Right cardiac atrium (tissue), 5 donors: Measurements from ENCODE around the gene SLC6A5. TPM values are rescaled to one million over a fixed set of nuclear protein-coding genes. Genes with fewer than 3 reads are reported as not detected.

Experiments used
- ATAC-seq, 2 donors: fragments of 200-7000 bp; cut with Tn5 transposase; one replicate each; pipeline versions ENCODE4 v1.8.0 to v1.9.1; 2020; ENCODE audit warnings: moderate library complexity in 2 of 2, mild to moderate bottlenecking in 1 of 2
- DNase-seq, 3 donors: peaks; one replicate each; pipeline ENCODE4 v3.0.0-alpha.2; 2020
- H3K27ac ChIP-seq: one replicate; pipeline ENCODE4 v1.5.1; 2013; ENCODE audit warnings: mild to moderate bottlenecking, low read length, control low read depth, moderate library complexity
- H3K27me3 ChIP-seq: one replicate; pipeline ENCODE4 v1.6.1; 2013; ENCODE audit not compliant: control insufficient read depth, insufficient read depth
- H3K4me1 ChIP-seq: one replicate; pipeline ENCODE4 v1.6.1; 2013; ENCODE audit warnings: low read length; ENCODE audit not compliant: control insufficient read depth, insufficient read depth
- H3K4me3 ChIP-seq: one replicate; pipeline ENCODE4 v1.5.1; 2013; ENCODE audit warnings: low read length, control low read depth
- H3K9me3 ChIP-seq: one replicate; pipeline ENCODE4 v1.6.1; 2013; ENCODE audit warnings: low read length; ENCODE audit not compliant: control insufficient read depth
- WGBS: extraction: QIAGEN DNeasy Blood & Tissue Kit; methylation state at CpG from one replicate; pipeline ENCODE4 v1.1.7; 2013; 5-methylcytosine and 5-hydroxymethylcytosine counted together
- intact Hi-C, 4 donors: fragments of 100-400 bp; cut with DNase I; formaldehyde crosslinking; loops; one replicate each; pipeline versions ENCODE4 v1.11.0 to v1.14.0; 2022 to 2023
- polyA plus RNA-seq: library from polyadenylated mRNA; stranded (reverse); fragments of 200-250 nt; gene quantifications from one replicate; pipeline ENCODE4 v1.2.3, GENCODE V29; 2013
- total RNA-seq, 4 donors: library from RNA; stranded (reverse); fragmentation: NEBNext Ultra II Directional; extraction: Animal tissue kit (Norgen Biotek cat#: 25700); gene quantifications; one replicate each; pipeline ENCODE4 v1.2.1, GENCODE V29; 2021
- donor health status: healthy with polysubstance abuse.
- donor health status: DM: no; HTN: yes; CAD: no.
- donor health status: DM: no; HTN: no; CAD: no.
- donor health status: DM: no; HTN: yes; CAD: no; lungs with severe emphysema.
- donor health status: DM: yes; HTN: yes; CAD: no.

Gene SLC6A5
- total and polyA plus RNA-seq, 5 donors: not detected

- Histone ChIP-seq H3K4me1 (no peaks in the 10 kb centered on the region), H3K27ac (no peak overlapping the region), H3K4me3 (no peak overlapping the region), H3K27me3 (no peaks in the 10 kb centered on the region), H3K9me3 (no peaks in the 10 kb centered on the region)
- DNase-seq (no peak), ATAC-seq (no peak)
- intact Hi-C loops: no loop called here
- WGBS: 2% methylated on average over 41 of the region's 41 CpGs
These were observed 2.2 kb upstream of the SLC6A5 start for GRCh38 chr11:20597154-20597679.

GRCh38 chr11:20597680-20598484 lies 1.5 kb upstream of the SLC6A5 start:
- intact Hi-C loops: no loop called here
- Histone ChIP-seq H3K27me3 (no peaks in the 10 kb centered on the region), H3K4me3 (no peak overlapping the region), H3K9me3 (no peaks in the 10 kb centered on the region), H3K4me1 (no peaks in the 10 kb centered on the region), H3K27ac (no peak overlapping the region)
- WGBS: 2% methylated on average over 48 of the region's 48 CpGs
- no peak for ATAC-seq
- no peak for DNase-seq

DNA sequence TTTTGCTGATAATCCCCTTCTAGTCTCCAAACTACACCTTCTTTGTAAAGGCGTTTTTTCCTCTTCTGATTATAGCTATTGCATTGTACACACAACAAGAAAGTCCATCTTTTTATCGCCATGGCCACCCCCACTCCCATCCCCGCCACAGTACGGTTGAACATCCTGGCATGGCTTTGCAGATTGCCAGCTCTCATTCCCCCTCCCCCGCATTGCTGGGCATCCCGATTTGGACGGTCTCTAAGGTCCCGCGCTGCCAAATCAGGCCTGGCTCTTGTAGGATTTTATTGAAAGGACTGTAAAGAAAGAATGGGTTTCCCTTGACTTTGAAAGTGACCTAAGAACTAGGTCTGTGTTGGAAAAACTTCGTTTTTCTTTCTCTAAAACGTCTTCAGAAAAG lies 916 bp upstream of the SLC6A5 start:
- intact Hi-C loops: no loop called here
- Histone ChIP-seq H3K9me3 (no peaks in the 10 kb centered on the region), H3K27me3 (no peaks in the 10 kb centered on the region), H3K27ac (no peak overlapping the region), H3K4me1 (no peaks in the 10 kb centered on the region), H3K4me3 (no peak overlapping the region)
- WGBS: 3% methylated on average over 11 of the region's 11 CpGs
- ATAC-seq (no peak), DNase-seq (no peak)

DNA sequence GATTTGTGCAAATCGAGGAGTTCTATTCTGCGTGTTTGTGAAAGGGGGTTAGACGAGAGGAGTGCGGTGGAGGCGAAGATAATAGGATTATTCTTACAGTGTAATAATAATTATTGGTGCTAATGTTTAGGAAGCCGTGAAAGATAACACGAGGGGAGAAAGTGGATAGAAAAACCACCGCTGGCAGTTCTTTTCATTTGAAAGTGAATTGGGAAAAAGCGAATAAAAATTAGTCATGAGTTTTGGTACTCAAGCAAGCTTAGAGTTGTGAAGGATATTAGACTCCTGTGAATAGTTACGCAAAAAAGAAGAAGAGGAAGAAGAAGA lies 575 bp downstream of the SLC6A5 start:
- Histone ChIP-seq H3K27ac (no peak overlapping the region), H3K9me3 (no peaks in the 10 kb centered on the region), H3K27me3 (no peaks in the 10 kb centered on the region), H3K4me3 (no peak overlapping the region), H3K4me1 (no peaks in the 10 kb centered on the region)
- 12% methylated on average over 10 of the region's 10 CpGs for WGBS
- no peak for DNase-seq
- no peak for ATAC-seq
- intact Hi-C loops: no loop called here

DNA sequence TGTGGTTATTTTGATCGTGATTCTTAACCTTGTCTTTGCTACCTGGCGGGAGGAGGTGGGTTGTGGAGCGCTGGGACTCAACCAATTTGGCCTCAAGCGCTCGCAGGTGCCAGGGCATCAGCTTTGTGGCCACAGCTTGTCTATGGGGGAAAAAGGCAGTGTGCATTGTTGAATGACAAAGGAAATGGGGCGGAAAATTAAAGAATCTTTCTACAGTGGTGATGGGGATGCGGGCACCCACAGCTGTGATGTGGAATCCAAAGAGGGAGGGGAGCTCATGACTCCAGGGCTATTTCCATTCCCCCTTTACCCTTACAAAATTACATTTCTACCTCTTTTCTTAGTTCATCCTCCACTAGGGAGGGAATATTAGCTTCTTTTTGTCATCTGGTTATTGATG lies 1.1 kb downstream of the SLC6A5 start:
- Histone ChIP-seq H3K27me3 (no peaks in the 10 kb centered on the region), H3K27ac (no peak overlapping the region), H3K9me3 (no peaks in the 10 kb centered on the region), H3K4me1 (no peaks in the 10 kb centered on the region), H3K4me3 (no peak overlapping the region)
- intact Hi-C loops: no loop called here
- WGBS: 8% methylated on average over 7 of the region's 7 CpGs
- ATAC-seq (no peak), DNase-seq (no peak)

- WGBS: 3% methylated on average over 63 of the region's 63 CpGs
- no peak for ATAC-seq
- Histone ChIP-seq H3K27me3 (no peaks in the 10 kb centered on the region), H3K9me3 (no peaks in the 10 kb centered on the region), H3K4me3 (no peak overlapping the region), H3K27ac (no peak overlapping the region), H3K4me1 (no peaks in the 10 kb centered on the region)
- intact Hi-C loops: no loop called here
- no peak for DNase-seq
These were observed 2.0 kb downstream of the SLC6A5 start for GRCh38 chr11:20601221-20601914.

DNA sequence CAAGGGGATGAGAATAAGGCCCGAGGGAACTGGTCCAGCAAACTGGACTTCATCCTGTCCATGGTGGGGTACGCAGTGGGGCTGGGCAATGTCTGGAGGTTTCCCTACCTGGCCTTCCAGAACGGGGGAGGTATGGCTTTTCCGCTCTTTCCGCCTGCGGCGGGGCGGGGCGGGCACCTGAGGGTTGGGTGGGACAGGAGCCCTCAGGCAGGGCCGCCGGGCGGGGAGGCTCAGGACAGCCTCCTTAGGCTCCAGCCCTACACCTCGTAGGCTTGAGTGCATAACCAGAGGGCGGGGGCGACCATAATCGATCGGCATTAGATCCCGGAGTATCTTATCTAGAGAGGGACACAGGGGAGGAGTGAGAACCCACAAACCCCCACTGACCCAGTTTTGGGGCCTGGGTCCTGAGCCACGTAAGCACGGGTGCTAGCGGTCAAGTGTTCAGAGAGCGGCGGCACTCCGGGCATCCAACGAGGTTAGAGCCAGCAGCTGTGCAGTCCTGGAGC lies 4.9 kb downstream of the SLC6A5 start:
- H3K27ac ChIP-seq: no peak overlapping the region
- no peaks in the 10 kb centered on the region for H3K4me1 ChIP-seq
- ATAC-seq (no peak), DNase-seq (no peak)
- WGBS: 7% methylated on average over 25 of the region's 25 CpGs
- intact Hi-C loops: no loop called here
- no peaks in the 10 kb centered on the region for H3K27me3 ChIP-seq
- no peak overlapping the region for H3K4me3 ChIP-seq
- no peaks in the 10 kb centered on the region for H3K9me3 ChIP-seq

- Histone ChIP-seq H3K27ac (no peak overlapping the region), H3K27me3 (no peaks in the 10 kb centered on the region), H3K4me3 (no peak overlapping the region), H3K4me1 (no peaks in the 10 kb centered on the region), H3K9me3 (no peaks in the 10 kb centered on the region)
- intact Hi-C loops: no loop called here
- ATAC-seq (no peak), DNase-seq (no peak)
- 9% methylated on average over 27 of the region's 27 CpGs for whole genome bisulfite sequencing
These were observed 5.6 kb downstream of the SLC6A5 start for GRCh38 chr11:20604864-20605601.

DNA sequence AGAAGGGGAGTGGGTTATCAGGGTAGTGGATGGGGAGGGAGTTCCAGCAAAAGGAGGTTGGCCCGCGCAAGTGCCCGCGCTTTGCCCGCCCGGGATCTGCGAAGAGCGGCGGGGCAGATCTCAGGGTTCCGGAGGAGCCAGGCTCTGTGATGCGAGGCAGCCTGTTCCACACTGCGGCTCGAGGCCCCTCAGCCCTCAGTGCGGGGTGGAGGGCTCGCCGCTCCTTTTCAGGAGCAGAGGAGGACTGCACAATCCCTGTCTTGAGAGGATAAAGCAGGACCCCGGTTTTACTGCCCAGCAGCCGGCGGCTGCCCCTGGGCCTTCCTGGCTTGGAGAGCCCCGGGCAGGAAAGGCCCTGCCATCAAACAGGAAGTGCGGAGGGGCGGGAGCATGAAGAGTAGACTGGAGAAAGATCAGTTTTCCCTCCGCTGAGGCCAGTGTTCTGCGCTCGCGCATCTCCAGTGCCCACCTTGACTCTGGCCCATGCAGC lies 6.2 kb downstream of the SLC6A5 start:
- ATAC-seq (no peak), DNase-seq (no peak)
- 6% methylated on average over 26 of the region's 26 CpGs for WGBS
- Histone ChIP-seq H3K27me3 (no peaks in the 10 kb centered on the region), H3K9me3 (no peaks in the 10 kb centered on the region), H3K27ac (no peak overlapping the region), H3K4me3 (no peak overlapping the region), H3K4me1 (no peaks in the 10 kb centered on the region)
- intact Hi-C loops: no loop called here

DNA sequence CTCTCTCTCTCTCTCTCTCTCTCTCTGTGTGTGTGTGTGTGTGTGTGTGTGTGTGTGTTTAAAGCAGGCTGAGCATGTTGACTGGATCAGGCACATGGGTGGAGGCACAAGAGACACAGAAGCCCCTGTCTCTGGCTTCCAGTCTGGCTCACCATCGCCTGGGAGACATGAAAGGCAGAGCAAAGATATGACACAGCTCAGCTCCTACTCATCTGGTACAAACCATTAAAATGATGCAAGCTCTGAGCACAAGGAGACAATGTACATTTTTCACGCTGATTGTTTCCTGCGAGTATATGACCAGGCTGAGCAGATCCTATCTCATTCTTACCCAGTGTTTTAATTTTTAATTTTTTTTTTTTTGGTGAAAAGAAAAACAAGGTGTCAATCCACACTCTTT lies 9.5 kb downstream of the SLC6A5 start:
- ATAC-seq: no peak
- Histone ChIP-seq H3K4me1 (no peaks in the 10 kb centered on the region), H3K4me3 (no peak overlapping the region), H3K9me3 (no peaks in the 10 kb centered on the region), H3K27me3 (peaks cover 3% of the 10 kb centered on the region), H3K27ac (no peak overlapping the region)
- no peak for DNase-seq
- intact Hi-C loops: no loop called here
- WGBS: 62% methylated on average over 3 of the region's 3 CpGs
